Ureter (tissue), 1 donor: ENCODE data around the gene PAPPA. TPM values are rescaled to one million over a fixed set of nuclear protein-coding genes. Genes with fewer than 3 reads are reported as not detected.

ENCODE experiments used
- DNase-seq: peaks from one replicate; pipeline ENCODE4 v3.0.0-alpha.2; 2020; ENCODE audit warnings: low spot score
- total RNA-seq: library from RNA; stranded (reverse); gene quantifications from one replicate; pipeline ENCODE4 v1.2.4, GENCODE V29; 2023
- donor health status: DM: yes; HTN: yes; CAD: no.

PAPPA gene
- total RNA-seq, 1 donor from 2014 or later: 4.9 TPM

DNA sequence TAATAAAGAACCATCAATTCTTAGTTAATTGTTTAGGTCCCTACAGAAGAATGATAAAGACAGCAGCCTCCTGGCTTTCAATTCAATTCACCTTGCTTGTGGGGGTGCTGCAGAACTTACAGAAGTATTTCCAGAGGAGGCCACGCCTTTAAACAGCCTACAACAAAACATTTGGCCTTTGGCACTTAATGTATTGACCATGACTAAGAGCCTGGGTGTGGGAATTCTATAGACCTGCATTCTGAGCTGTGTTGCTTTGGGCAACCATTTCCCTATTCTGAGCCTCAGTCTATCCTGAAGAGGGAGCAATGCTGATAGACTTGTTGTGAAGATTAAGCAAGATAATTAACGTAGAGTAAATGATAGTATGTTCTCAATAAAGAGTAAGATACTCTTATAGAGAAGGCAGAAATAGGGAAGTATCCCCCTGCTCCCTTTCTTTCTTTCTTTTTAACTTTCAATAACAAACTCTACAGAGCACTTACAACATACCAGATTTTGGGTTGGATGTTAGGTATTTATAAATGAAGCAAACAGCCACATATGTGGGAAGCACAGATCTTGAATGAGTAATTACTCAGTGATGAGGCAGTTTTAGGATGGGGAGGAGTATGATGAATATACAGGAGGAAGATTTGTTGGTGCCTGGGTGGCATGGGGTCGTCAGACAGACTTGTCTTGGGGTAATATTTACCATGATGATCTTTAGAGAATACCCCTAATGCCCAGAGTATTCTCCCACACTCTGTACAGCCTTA lies 28.4 kb downstream of the PAPPA start:
- no peak for DNase-seq

DNA sequence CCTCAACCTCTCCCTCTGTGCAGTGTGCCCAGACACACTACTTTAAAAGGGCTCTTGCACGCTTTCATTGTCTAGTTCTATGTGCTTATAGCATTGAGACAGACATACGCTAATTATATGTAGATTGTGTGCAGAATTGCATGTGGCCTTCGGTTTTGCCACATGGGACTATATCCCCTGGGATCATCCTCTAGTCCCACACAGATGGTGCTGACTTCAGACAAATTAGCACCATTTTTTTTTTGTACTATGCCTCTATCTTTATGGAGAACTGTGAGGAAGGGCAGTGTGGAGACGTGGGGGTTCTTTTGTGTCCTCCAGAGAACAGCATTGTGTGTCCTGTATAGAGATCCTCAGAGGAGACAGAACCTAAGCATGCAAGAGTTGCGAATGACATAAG lies 29.3 kb downstream of the PAPPA start:
- no peak for DNase-seq

DNA sequence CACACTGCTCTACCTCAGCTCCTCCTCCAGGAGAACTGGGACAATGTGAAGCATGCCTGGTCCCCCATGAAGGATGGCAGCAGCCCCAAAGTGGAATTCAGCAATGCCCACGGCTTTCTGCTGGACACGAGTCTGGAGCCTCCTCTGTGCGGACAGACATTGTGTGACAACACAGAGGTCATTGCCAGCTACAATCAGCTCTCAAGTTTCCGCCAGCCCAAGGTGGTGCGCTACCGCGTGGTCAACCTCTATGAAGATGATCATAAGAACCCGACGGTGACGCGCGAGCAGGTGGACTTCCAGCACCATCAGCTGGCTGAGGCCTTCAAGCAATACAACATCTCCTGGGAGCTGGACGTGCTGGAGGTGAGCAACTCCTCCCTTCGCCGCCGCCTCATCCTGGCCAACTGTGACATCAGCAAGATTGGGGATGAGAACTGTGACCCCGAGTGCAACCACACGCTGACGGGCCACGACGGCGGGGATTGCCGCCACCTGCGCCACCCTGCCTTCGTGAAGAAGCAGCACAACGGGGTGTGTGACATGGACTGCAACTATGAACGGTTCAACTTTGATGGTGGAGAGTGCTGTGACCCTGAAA lies 34.1 kb downstream of the PAPPA start:
- no peak for DNase-seq

- DNase-seq: no peak
These were observed 36.1 kb downstream of the PAPPA start for GRCh38 chr9:116189683-116190082.

- DNase-seq: no peak
These were observed 37.2 kb downstream of the PAPPA start for GRCh38 chr9:116190637-116191396.

DNA sequence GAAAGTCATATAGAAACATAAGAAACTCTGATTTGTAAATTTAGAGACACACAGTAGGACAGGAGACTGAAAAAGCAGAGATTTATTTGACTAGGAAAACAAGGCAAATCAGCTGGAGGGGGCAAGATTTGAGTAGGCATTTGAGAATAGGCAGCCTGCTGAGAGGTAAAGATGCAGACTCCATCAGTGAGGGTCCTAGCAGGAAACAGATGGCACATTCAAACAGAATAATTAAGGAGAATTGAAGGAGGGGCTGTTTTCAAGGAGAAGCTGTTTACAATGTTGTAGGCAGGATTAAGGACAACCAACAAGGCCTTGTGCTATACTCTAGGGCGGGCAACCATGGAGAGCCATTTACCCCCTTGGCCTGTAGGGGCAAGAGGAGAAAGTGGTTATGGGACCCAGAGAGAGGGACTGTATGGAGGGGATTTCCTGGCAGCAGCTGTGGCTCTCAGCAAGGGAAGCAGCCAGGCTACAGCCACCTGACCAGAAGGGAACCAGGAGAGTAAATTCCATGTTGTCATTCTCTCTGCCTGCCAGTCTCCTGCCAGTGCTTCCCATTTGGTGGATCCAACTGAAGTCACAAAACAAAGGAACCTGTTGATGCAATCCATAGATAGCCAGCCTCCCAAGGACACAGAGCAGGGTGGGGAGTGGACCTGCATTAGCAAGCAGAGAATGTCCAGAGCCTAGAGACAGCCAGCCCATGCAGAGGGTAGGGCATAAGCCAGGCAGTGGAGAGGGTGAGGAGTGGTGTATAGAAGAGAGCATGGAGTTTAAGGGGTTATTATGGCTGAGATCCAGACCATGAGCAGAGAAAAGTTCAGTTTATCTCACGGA lies 38.2 kb downstream of the PAPPA start:
- DNase-seq: no peak

DNA sequence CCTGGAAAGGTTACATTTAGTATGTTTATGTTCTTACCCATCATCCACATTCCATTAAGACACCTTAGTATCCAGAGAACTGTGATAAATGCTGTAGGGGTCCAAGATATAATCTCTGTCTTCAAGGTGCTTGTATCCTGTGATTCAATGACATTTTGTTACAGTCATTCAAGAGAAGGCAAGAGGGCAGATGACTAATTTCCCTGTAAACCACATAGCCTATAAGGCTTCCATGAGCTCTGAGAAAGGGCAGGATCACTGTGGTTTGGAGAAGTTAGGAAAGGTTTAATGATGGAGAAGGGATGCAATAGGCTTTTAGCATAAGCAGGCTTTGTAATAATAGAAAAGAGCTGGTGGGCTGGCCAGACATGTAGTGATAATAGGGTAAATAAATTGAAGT lies 40.0 kb downstream of the PAPPA start:
- no peak for DNase-seq

DNA sequence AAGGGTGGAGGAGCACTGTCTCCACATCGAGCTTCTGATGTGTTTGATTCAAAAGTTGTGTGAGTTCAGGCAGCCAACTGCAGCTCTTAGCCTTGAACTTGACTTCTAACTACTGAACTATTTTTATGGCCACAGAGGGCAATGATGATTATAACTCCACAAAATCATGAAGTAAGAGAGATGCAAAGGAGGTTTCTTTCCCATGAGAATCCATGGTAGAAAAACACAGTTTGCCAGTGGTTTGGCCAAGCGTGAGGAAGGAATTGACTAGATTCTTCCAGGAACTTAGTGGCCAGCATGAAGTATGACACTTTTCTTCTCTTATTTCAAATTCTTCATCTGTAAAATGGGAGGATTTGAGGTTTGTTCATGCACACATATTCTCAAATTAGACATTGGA lies 43.2 kb downstream of the PAPPA start:
- no peak for DNase-seq

- no peak for DNase-seq
These were observed 44.8 kb downstream of the PAPPA start for GRCh38 chr9:116198344-116198743.

DNA sequence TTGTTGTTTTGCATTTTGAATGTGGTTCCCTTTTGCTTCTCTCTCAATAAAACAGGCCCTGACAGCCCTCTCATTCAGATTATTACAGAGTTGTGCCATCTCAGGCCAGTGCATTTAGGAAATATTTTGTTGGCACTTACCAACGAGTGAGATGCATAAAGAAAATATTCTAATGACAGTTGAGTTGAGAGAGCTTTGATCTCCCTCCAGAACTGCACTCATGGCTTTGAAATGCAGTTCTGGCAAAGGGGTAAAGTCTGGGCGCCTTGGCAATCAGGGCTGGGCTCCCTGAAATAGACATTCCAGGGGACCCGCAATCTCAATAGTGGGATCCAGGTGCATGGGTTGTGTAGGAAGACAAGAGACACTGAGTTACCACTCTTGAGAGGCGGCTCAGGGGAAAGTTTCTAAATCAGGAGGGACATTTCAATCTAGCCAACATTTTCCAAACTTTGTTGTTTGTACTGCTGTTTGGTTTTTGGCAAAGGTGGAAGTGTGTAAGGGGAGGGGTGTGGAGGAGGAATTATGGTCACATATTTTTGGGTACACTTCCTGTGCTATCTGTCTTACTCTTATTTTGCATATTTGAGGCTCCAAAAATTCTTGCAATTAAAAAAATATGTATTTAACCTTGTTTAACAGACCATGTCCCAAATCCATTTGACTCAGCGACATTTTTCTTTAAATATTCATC lies 48.8 kb downstream of the PAPPA start:
- no peak for DNase-seq

GRCh38 chr9:116204252-116204882 lies 50.8 kb downstream of the PAPPA start:
- DNase-seq: no peak

DNA sequence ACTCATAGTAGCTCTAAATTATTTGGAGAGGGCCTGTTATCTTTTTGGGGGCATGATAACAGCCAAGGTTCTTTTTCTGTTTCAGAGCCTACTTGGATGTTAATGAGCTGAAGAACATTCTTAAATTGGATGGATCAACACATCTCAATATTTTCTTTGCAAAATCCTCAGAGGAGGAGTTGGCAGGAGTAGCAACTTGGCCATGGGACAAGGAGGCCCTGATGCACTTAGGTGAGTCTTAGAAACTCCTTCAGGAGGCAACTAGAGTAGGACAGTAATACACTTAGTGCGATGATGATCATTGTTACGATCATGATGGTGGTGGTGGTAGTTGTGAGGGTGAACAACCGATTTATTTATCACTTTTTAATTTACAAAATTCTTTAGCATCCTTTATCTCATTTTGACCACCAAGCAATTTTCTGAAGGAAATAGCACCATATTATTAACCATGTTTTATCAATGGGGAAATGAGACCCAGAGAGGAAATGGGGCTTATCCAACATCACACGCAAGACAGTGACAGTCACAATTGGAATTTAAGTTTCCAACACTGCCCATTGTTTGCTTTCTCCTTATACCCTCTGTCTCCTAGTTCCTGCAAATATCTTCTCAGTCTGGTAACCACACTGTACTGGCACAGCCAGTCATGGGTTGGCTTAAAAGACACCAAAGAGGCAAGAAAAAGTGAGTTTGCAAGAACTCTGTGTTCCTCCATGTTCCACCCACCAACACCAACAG lies 54.0 kb downstream of the PAPPA start:
- no peak for DNase-seq

GRCh38 chr9:116208417-116209232 lies 55.0 kb downstream of the PAPPA start:
- no peak for DNase-seq

DNA sequence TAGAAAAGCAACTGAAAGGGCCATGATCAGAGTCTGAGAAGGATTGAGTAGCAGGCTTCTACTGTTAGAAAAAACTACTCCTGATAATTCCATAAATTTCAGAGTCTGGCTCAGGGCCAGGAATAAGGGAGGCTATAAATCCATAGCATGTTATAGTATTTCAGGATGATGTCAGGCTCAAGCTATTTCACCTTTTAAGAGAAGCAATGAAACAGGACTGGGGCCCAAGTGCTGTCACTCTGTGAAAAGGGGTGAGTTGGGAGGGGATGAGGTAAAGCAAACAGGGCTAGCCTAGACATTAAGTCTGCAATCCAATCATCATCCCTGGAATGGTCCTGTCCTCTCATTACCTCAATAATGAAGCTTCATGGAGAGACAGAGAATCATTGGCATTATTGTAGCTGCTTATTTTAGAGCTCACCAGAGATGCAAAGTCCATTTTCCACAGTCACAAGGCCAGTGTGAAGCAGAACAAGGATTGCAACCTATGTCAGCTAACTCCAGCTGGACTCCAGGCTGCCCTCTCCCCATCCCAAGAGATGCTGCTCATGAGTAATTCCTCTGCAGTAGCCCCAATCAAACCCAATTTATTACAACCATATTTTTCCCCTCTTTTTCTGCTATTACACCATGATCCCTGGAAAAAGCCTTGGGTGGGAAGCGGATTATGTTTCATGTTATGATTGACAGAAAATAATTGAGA lies 56.0 kb downstream of the PAPPA start:
- no peak for DNase-seq

DNA sequence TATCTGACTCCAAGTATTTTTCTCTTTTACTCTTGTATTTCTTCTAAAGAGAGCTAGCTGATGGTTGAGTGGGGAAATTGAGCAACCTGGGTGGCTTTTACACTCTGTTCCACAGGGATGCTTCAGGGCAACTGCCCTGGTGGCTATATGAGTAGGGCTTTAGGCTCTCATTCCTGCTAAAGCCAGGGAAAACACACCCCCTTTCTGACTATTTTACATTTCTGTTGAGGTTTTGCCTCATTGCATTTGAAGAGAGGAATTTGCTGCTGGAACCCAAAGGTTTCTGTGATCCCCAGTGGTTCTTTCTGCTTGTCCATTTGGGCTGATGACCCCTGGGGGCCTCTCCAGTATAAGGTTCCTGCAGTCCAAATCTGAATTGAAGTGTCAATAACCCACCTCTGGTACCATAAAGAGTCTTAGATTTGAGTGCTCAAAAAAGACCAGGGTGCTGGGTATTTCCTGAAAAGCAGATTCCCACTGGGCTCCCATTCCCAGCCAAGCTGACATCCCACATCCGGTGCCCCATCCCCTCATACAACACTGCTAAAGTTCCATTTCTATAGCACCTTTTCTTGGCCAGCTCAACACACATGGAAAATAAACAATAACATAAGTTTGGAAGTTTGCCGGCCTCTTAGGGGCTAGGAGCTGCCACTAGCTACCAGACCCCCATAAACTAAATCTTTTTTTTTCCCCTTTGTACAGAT lies 59.5 kb downstream of the PAPPA start:
- no peak for DNase-seq

GRCh38 chr9:116213693-116214047 lies 60.1 kb downstream of the PAPPA start:
- DNase-seq: no peak

GRCh38 chr9:116218399-116218798 lies 64.8 kb downstream of the PAPPA start:
- DNase-seq: no peak

DNA sequence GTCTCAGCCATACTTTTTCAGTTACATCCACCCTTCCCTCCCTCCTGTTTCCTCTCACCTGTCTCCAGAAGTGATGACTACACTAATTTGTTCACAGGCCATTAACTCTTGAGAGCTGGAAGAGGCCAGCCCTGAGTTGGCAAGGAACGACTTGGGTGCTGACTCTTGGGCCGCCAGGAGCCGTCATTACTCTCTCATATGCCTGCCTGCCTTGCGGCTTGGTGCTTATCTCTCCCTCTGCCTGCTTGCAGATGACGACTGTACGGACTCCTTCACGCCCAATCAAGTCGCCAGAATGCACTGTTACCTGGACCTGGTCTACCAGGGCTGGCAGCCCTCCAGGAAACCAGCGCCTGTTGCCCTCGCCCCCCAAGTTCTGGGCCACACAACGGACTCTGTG lies 66.1 kb downstream of the PAPPA start:
- DNase-seq: no peak
